HepG2 (cell line): ENCODE results near the gene RTF1. TPM values are rescaled to one million over a fixed set of nuclear protein-coding genes. Genes with fewer than 3 reads are reported as not detected.
A peak's percentile ranks its signal among the peaks of the same experiment; 100 is the strongest.

ENCODE experiments used
- AGO2 ChIP-seq: fragments of 200-400 bp; formaldehyde crosslinking; optimal IDR thresholded peaks from 2 replicates; pipeline ENCODE3; 2017; ENCODE audit warnings: mild to moderate bottlenecking, low read depth, low read length, moderate library complexity
- CBX2 ChIP-seq, 2 experiments: fragments of 200-600 bp in 1 of 2; sonication (generic); formaldehyde crosslinking in 1 of 2; IDR thresholded peaks; 2 replicates each; pipeline versions ENCODE4 v1.7.0 to v1.8.1; 2018 to 2022; ENCODE audit warnings: low read depth in 2 of 2, low read length in 1 of 2, mild to moderate bottlenecking in 1 of 2, missing genetic modification reagents in 1 of 2
- EEA1 ChIP-seq: sonication (generic); formaldehyde crosslinking; IDR thresholded peaks from 2 replicates; pipeline ENCODE4 v1.5.1; 2020; ENCODE audit warnings: mild to moderate bottlenecking, missing genetic modification reagents, borderline replicate concordance
- ESRRA ChIP-seq: sonication (generic); formaldehyde crosslinking; IDR thresholded peaks from 2 replicates; pipeline ENCODE4 v1.5.1; 2020; ENCODE audit warnings: mild to moderate bottlenecking, low read depth, missing genetic modification reagents
- HBP1 ChIP-seq: IDR thresholded peaks from 2 replicates; pipeline ENCODE4 v1.6.1; 2016; ENCODE audit warnings: low read depth, control low read depth
- HCFC1 ChIP-seq: fragments of 150-350 bp; IDR thresholded peaks from 2 replicates; pipeline ENCODE4 v1.6.1; 2014; ENCODE audit warnings: low read depth, low read length
- IRX3 ChIP-seq: sonication (generic); formaldehyde crosslinking; IDR thresholded peaks from 2 replicates; pipeline ENCODE4 v1.8.1; 2023; ENCODE audit warnings: mild to moderate bottlenecking, low read depth, missing genetic modification reagents, borderline replicate concordance
- ISL2 ChIP-seq: sonication (generic); formaldehyde crosslinking; IDR thresholded peaks from 2 replicates; pipeline ENCODE4 v1.5.0; 2020; ENCODE audit warnings: missing genetic modification reagents
- KDM5B ChIP-seq: sonication (generic); formaldehyde crosslinking; IDR thresholded peaks from 2 replicates; pipeline ENCODE4 v1.4.0; 2020; ENCODE audit warnings: missing genetic modification reagents, mild to moderate bottlenecking, borderline replicate concordance
- MAX ChIP-seq: IDR thresholded peaks from 2 replicates; pipeline ENCODE4 v1.6.1; 2012; ENCODE audit warnings: inconsistent platforms
- NR0B2 ChIP-seq: sonication (generic); formaldehyde crosslinking; IDR thresholded peaks from 2 replicates; pipeline ENCODE4 v1.4.0; 2020; ENCODE audit warnings: mild to moderate bottlenecking, missing genetic modification reagents
- PREB ChIP-seq: sonication (generic); formaldehyde crosslinking; IDR thresholded peaks from 2 replicates; pipeline ENCODE4 v1.4.0; 2020; ENCODE audit warnings: missing genetic modification reagents
- RARA ChIP-seq: IDR thresholded peaks from 2 replicates; pipeline ENCODE4 v1.6.1; 2016; ENCODE audit warnings: missing genetic modification reagents, missing compliant biosample characterization
- SMARCE1 ChIP-seq: fragments of 450-650 bp; IDR thresholded peaks from 2 replicates; pipeline ENCODE4 v1.6.1; 2017; ENCODE audit warnings: borderline replicate concordance
- TEAD2 ChIP-seq: sonication (generic); formaldehyde crosslinking; IDR thresholded peaks from 2 replicates; pipeline ENCODE4 v1.9.0; 2021; ENCODE audit warnings: missing genetic modification reagents
- TP53 ChIP-seq: sonication (generic); formaldehyde crosslinking; conservative IDR thresholded peaks from 2 replicates; pipeline ENCODE4 v1.4.0; 2020; ENCODE audit warnings: missing genetic modification reagents
- ZBTB8A ChIP-seq: sonication (generic); formaldehyde crosslinking; IDR thresholded peaks from 2 replicates; pipeline ENCODE4 v1.4.0; 2020; ENCODE audit warnings: mild to moderate bottlenecking, low read depth, missing genetic modification reagents, borderline replicate concordance
- ZEB1 ChIP-seq: IDR thresholded peaks from 2 replicates; pipeline ENCODE4 v1.6.1; 2012; ENCODE audit warnings: mild to moderate bottlenecking, low read depth, inconsistent platforms; ENCODE audit not compliant: insufficient replicate concordance
- ZFY ChIP-seq: sonication (generic); formaldehyde crosslinking; IDR thresholded peaks from 2 replicates; pipeline ENCODE4 v1.4.0; 2020; ENCODE audit warnings: missing genetic modification reagents
- ZNF3 ChIP-seq: IDR thresholded peaks from 2 replicates; pipeline ENCODE4 v1.7.0; 2017; ENCODE audit warnings: inconsistent platforms
- ZNF33A ChIP-seq: sonication (generic); formaldehyde crosslinking; IDR thresholded peaks from 2 replicates; pipeline ENCODE4 v1.5.1; 2020; ENCODE audit warnings: missing genetic modification reagents, mild to moderate bottlenecking, moderate library complexity, borderline replicate concordance
- ZNF570 ChIP-seq: sonication (generic); formaldehyde crosslinking; IDR thresholded peaks from 2 replicates; pipeline ENCODE4 v1.4.0; 2020; ENCODE audit warnings: mild to moderate bottlenecking, missing genetic modification reagents, borderline replicate concordance
- ZNF660 ChIP-seq: sonication (generic); formaldehyde crosslinking; IDR thresholded peaks from 2 replicates; pipeline ENCODE4 v1.5.1; 2020; ENCODE audit warnings: mild to moderate bottlenecking, low read depth, missing genetic modification reagents, borderline replicate concordance
- ZNF746 ChIP-seq: sonication (generic); formaldehyde crosslinking; IDR thresholded peaks from 2 replicates; pipeline ENCODE4 v1.8.0; 2022; ENCODE audit warnings: mild to moderate bottlenecking, missing genetic modification reagents
- ZNF749 ChIP-seq: sonication (generic); formaldehyde crosslinking; IDR thresholded peaks from 2 replicates; pipeline ENCODE4 v1.8.0; 2022; ENCODE audit warnings: mild to moderate bottlenecking, missing genetic modification reagents, moderate library complexity, borderline replicate concordance
- ZSCAN20 ChIP-seq: sonication (generic); formaldehyde crosslinking; IDR thresholded peaks from 2 replicates; pipeline ENCODE4 v1.4.0; 2020; ENCODE audit warnings: missing genetic modification reagents, mild to moderate bottlenecking, borderline replicate concordance
- polyA plus RNA-seq, 8 experiments: library from polyadenylated mRNA; depleted of rRNA in 3 of 8; stranded (reverse) in 7 of 8; unstranded in 1 of 8; fragments of >200 nt; fragmentation: Illumina TruSeq in 4 of 8; extraction: Trizol in 4 of 8; gene quantifications; 2 replicates each; pipeline versions ENCODE4 v1.2.1 to v1.2.3, GENCODE V29; 2011 to 2016; ENCODE audit warnings: low read depth in 4 of 8, missing spikeins in 1 of 8, mixed read lengths in 1 of 8; ENCODE audit not compliant: insufficient read depth in 1 of 8
- total RNA-seq, 5 experiments: library from RNA; depleted of rRNA; stranded (reverse); fragments of >200 nt; fragmentation: Illumina TruSeq; extraction: Trizol; gene quantifications; 2 replicates each; pipeline ENCODE4 v1.2.3, GENCODE V29; 2016; ENCODE audit warnings: low read depth in 1 of 5
- TF ChIP-seq, protein P1 (sequence below): IDR thresholded peaks from 2 replicates; pipeline ENCODE4 v1.6.1; 2016; ENCODE audit warnings: missing compliant biosample characterization, missing genetic modification reagents, borderline replicate concordance

The RTF1 gene
- total and polyA plus RNA-seq, 2 of the 13 experiments (the other 11 are each of a cell fraction or from before 2014, with no cell fraction given) = 13.9 to 17.9 TPM

GRCh38 chr15:41416742-41417417 is at the start of gene RTF1 (continued):
- TF ChIP-seq, protein P1, sequence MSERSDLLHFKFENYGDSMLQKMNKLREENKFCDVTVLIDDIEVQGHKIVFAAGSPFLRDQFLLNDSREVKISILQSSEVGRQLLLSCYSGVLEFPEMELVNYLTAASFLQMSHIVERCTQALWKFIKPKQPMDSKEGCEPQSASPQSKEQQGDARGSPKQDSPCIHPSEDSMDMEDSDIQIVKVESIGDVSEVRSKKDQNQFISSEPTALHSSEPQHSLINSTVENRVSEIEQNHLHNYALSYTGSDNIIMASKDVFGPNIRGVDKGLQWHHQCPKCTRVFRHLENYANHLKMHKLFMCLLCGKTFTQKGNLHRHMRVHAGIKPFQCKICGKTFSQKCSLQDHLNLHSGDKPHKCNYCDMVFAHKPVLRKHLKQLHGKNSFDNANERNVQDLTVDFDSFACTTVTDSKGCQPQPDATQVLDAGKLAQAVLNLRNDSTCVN (CRISPR knock-in tag) = peak; percentile 26; the same call in 1 of the 2 replicates
- TF ChIP-seq ZNF3 (CRISPR knock-in tag) (no peak), EEA1 (peak; percentile 71), ESRRA (0 out of 2 replicates have a peak, but pooled peaks have one; percentile 8), HBP1 (no peak), ZNF33A (CRISPR knock-in tag) (no peak), ZEB1 (no peak), HCFC1 (no peak), KDM5B (CRISPR knock-in tag) (peak; percentile 62; the same call in 1 of the 2 replicates), AGO2 (no peak), ZNF746 (CRISPR knock-in tag) (no peak), ZSCAN20 (CRISPR knock-in tag) (no peak), ZFY (CRISPR knock-in tag) (peak; percentile 94), NR0B2 (CRISPR knock-in tag) (peak; percentile 75; the same call in 1 of the 2 replicates), ZNF749 (CRISPR knock-in tag) (no peak), TP53 (CRISPR knock-in tag) (no peak), ZNF570 (CRISPR knock-in tag) (no peak), PREB (CRISPR knock-in tag) (no peak), RARA (CRISPR knock-in tag) (no peak; the same call in 1 of the 2 replicates), MAX (peak; percentile 92), CBX2 (IDR thresholded peaks at IDR 0.05; ENCODE audit: low read depth, low read length) (no peak), CBX2 (CRISPR knock-in tag; IDR thresholded peaks at IDR 0.05; ENCODE audit: low read depth) (no peak), ZNF660 (CRISPR knock-in tag) (no peak), ISL2 (CRISPR knock-in tag) (no peak), TEAD2 (no peak), IRX3 (CRISPR knock-in tag) (no peak), SMARCE1 (no peak), ZBTB8A (CRISPR knock-in tag) (no peak)
